HFFc6 (cell line): ENCODE data around the gene MOCOS. TPM values are rescaled to one million over a fixed set of nuclear protein-coding genes. Genes with fewer than 3 reads are reported as not detected.

Experiments
- DNase-seq: peaks from one replicate; pipeline ENCODE4 v3.0.0-alpha.2; 2018
- H3K27ac Mint-ChIP-seq: 2 replicates; pipeline ENCODE4 v1.8.0; 2020; ENCODE audit warnings: mild to moderate bottlenecking, mixed read lengths
- H3K27me3 Mint-ChIP-seq: 2 replicates; pipeline ENCODE4 v1.8.0; 2021; ENCODE audit warnings: mild to moderate bottlenecking, moderate library complexity, mixed read lengths; ENCODE audit not compliant: insufficient read depth
- H3K36me3 Mint-ChIP-seq: 2 replicates; pipeline ENCODE4 v1.8.0; 2021; ENCODE audit warnings: low read depth, mixed read lengths
- H3K4me1 Mint-ChIP-seq: 2 replicates; pipeline ENCODE4 v1.8.0; 2020; ENCODE audit warnings: low read depth, mixed read lengths
- H3K4me3 Mint-ChIP-seq: 2 replicates; pipeline ENCODE4 v1.8.0; 2020; ENCODE audit warnings: mild to moderate bottlenecking, moderate library complexity, mixed read lengths
- H3K9me3 Mint-ChIP-seq: 2 replicates; pipeline ENCODE4 v1.8.0; 2020; ENCODE audit warnings: mild to moderate bottlenecking, mixed read lengths
- CTCF ChIP-seq: fragments of 200-600 bp; sonication (generic); IDR thresholded peaks from 2 replicates; pipeline ENCODE4 v1.5.0; 2021; ENCODE audit warnings: antibody characterized with exemption, mild to moderate bottlenecking
- total RNA-seq, 6 experiments: library from RNA; stranded (reverse); fragmentation: NEBNext Ultra II Directional; extraction: Animal tissue kit (Norgen Biotek cat#: 25700); gene quantifications; 2 replicates in 1 of 6; 3 replicates in 5 of 6; pipeline ENCODE4 v1.2.3, GENCODE V29; 2021

MOCOS gene
- total RNA-seq, 6 experiments from 2014 or later, result 1.7 to 3.0 (median 2.5) TPM

GRCh38 chr18:36149514-36150289 is 37.6 kb upstream of the MOCOS start:
- Mint-ChIP-seq H3K9me3 (no peaks in the 10 kb centered on the region), H3K4me3 (no peak overlapping the region), H3K4me1 (peaks cover 29% of the 10 kb centered on the region), H3K27ac (peak overlapping the region; percentile 45), H3K36me3 (peaks cover 43% of the 10 kb centered on the region), H3K27me3 (peaks cover 1% of the 10 kb centered on the region; the same call in 1 of the 2 replicates)
- DNase-seq, result no peak
- TF ChIP-seq CTCF, result no peak

DNA sequence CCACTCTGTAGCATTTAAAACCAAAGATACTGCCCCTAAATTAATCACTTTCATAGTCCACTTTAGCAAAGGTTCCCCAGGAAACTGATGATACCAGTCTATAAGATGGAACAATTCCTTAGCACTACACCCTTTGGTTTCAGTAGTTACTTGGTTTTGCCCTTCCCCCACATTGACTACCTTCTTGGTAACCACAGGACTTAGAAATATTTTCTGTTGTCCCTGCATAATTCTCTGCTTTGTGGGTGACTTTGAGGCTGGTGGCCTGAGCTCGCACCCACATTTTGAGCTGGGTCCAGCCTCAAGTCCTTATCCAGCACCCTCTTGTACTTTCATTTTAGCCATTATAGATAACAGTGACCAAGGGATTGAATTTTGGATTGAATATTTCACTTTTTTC is 34.5 kb upstream of the MOCOS start:
- TF ChIP-seq CTCF, result no peak
- Mint-ChIP-seq H3K9me3 (no peaks in the 10 kb centered on the region), H3K4me3 (peak overlapping the region; percentile 74), H3K27ac (peak overlapping the region; percentile 98), H3K4me1 (peaks cover 56% of the 10 kb centered on the region), H3K36me3 (peaks cover 54% of the 10 kb centered on the region), H3K27me3 (peaks cover 1% of the 10 kb centered on the region; the same call in 1 of the 2 replicates)
- DNase-seq, result no peak

- peak; percentile 86 for DNase-seq
- peak overlapping the region; percentile 98 for H3K27ac Mint-ChIP-seq
- peaks cover 55% of the 10 kb centered on the region for H3K36me3 Mint-ChIP-seq
- peaks cover 60% of the 10 kb centered on the region for H3K4me1 Mint-ChIP-seq
- peak overlapping the region; percentile 74 for H3K4me3 Mint-ChIP-seq
- H3K27me3 Mint-ChIP-seq, result peaks cover 1% of the 10 kb centered on the region; the same call in 1 of the 2 replicates
- H3K9me3 Mint-ChIP-seq, result no peaks in the 10 kb centered on the region
- no peak for TF ChIP-seq CTCF
These were observed 34.1 kb upstream of the MOCOS start for GRCh38 chr18:36153203-36153602.

- DNase-seq, result no peak
- Mint-ChIP-seq H3K27ac (peak overlapping the region; percentile 98), H3K4me1 (peaks cover 66% of the 10 kb centered on the region), H3K9me3 (no peaks in the 10 kb centered on the region), H3K36me3 (peaks cover 59% of the 10 kb centered on the region), H3K27me3 (peaks cover 1% of the 10 kb centered on the region), H3K4me3 (peak overlapping the region; percentile 74)
- TF ChIP-seq CTCF, result no peak
These were observed 33.5 kb upstream of the MOCOS start for GRCh38 chr18:36153771-36154170.

- Mint-ChIP-seq H3K36me3 (peaks cover 54% of the 10 kb centered on the region), H3K27me3 (peaks cover 1% of the 10 kb centered on the region), H3K27ac (peak overlapping the region; percentile 99), H3K4me1 (peaks cover 78% of the 10 kb centered on the region), H3K9me3 (no peaks in the 10 kb centered on the region), H3K4me3 (peak overlapping the region; percentile 66)
- DNase-seq, result peak; percentile 72
- no peak for TF ChIP-seq CTCF
These were observed 31.2 kb upstream of the MOCOS start for GRCh38 chr18:36155851-36156757.
